NT2/D1 (cell line): ENCODE data around the gene CERS6.

ENCODE experiments used
- YY1 ChIP-seq: IDR thresholded peaks from 2 replicates; pipeline ENCODE4 v1.6.1; 2011; ENCODE audit not compliant: insufficient read length, insufficient read depth
- ZNF274 ChIP-seq: IDR thresholded peaks from 2 replicates; pipeline ENCODE4 v1.6.1; 2011; ENCODE audit warnings: mild to moderate bottlenecking, low read depth, low read length

GRCh38 chr2:168730344-168730743 lies 274.3 kb downstream of the CERS6 start:
- TF ChIP-seq YY1 (no peak), ZNF274 (no peak)
